IMR-90 (cell line): Measurements from ENCODE around the gene MTUS2. TPM values are rescaled to one million over a fixed set of nuclear protein-coding genes. Genes with fewer than 3 reads are reported as not detected.

Source experiments
- ATAC-seq: fragments of 200-7000 bp; cut with Tn5 transposase; 2 replicates; pipeline ENCODE4 v1.9.1; 2020; ENCODE audit warnings: low read depth, mild to moderate bottlenecking, moderate library complexity
- BruUV-seq: library from RNA; stranded (reverse); fragments of 400-500 nt; replicated peaks from 2 replicates; lab custom pipeline; 2021; lab: Mats Ljungman, UMichigan
- CTCF ChIA-PET: fragments of 300-600 bp; formaldehyde crosslinking; extraction: SDS; loops from one replicate; lab custom pipeline; 2021; ENCODE audit warnings: antibody characterized with exemption; lab: Yijun Ruan, JAX
- POLR2A ChIA-PET: fragments of 300-600 bp; sonication (Branson Sonifier 250); formaldehyde crosslinking; loops from one replicate; lab custom pipeline; 2022; ENCODE audit warnings: antibody characterized with exemption; ENCODE audit not compliant: unreplicated experiment; lab: Charles Lee
- DNase-seq: peaks from one replicate; pipeline ENCODE4 v3.0.0; 2013
- H2AFZ ChIP-seq: replicated peaks from 2 replicates; pipeline ENCODE3; 2013; ENCODE audit warnings: low read length, mild to moderate bottlenecking; ENCODE audit not compliant: poor library complexity
- H2AK5ac ChIP-seq: 2 replicates; pipeline ENCODE4 v1.6.1; 2013; ENCODE audit warnings: low read depth, low read length, inconsistent platforms
- H2AK9ac ChIP-seq: replicated peaks from 2 replicates; pipeline ENCODE3; 2013; ENCODE audit warnings: mild to moderate bottlenecking, low read depth, low read length, moderate library complexity; ENCODE audit not compliant: poor library complexity
- H2BK120ac ChIP-seq: 2 replicates; pipeline ENCODE4 v1.6.1; 2013; ENCODE audit warnings: low read depth, low read length, inconsistent platforms
- H2BK15ac ChIP-seq: 3 replicates; pipeline ENCODE4 v1.6.1; 2013; ENCODE audit warnings: low read depth, low read length, inconsistent platforms
- H2BK20ac ChIP-seq: 2 replicates; pipeline ENCODE4 v1.6.1; 2013; ENCODE audit warnings: low read depth, mild to moderate bottlenecking, inconsistent platforms, low read length, moderate library complexity
- H2BK5ac ChIP-seq: 2 replicates; pipeline ENCODE4 v1.6.1; 2013; ENCODE audit warnings: mild to moderate bottlenecking, low read depth, low read length, inconsistent platforms; ENCODE audit not compliant: poor library complexity, severe bottlenecking
- H3K14ac ChIP-seq: replicated peaks from 2 replicates; pipeline ENCODE4 v1.6.1; 2013; ENCODE audit warnings: low read depth, low read length, inconsistent platforms
- H3K18ac ChIP-seq: 2 replicates; pipeline ENCODE4 v1.6.1; 2013; ENCODE audit warnings: low read depth, low read length, control low read depth
- H3K23ac ChIP-seq: 2 replicates; pipeline ENCODE4 v1.6.1; 2013; ENCODE audit warnings: low read depth, low read length, inconsistent platforms
- H3K27ac ChIP-seq: 2 replicates; pipeline ENCODE4 v1.5.1; 2013; ENCODE audit warnings: mild to moderate bottlenecking, control low read depth, low read length; ENCODE audit not compliant: insufficient read depth
- H3K27me3 ChIP-seq: 2 replicates; pipeline ENCODE4 v1.6.1; 2013; ENCODE audit warnings: low read length; ENCODE audit not compliant: control insufficient read depth, insufficient read depth
- H3K36me3 ChIP-seq: 2 replicates; pipeline ENCODE4 v1.6.1; 2013; ENCODE audit warnings: low read length, mixed read lengths; ENCODE audit not compliant: control insufficient read depth, insufficient read depth
- H3K4ac ChIP-seq: 2 replicates; pipeline ENCODE4 v1.6.1; 2013; ENCODE audit warnings: low read depth, low read length, inconsistent platforms
- H3K4me1 ChIP-seq: 2 replicates; pipeline ENCODE4 v1.6.1; 2013; ENCODE audit warnings: low read length, mixed read lengths; ENCODE audit not compliant: control insufficient read depth, insufficient read depth
- H3K4me2 ChIP-seq: 2 replicates; pipeline ENCODE4 v1.6.1; 2013; ENCODE audit warnings: low read depth, mild to moderate bottlenecking, control low read depth, low read length, moderate library complexity
- H3K4me3 ChIP-seq: 2 replicates; pipeline ENCODE4 v1.5.1; 2013; ENCODE audit warnings: low read depth, mild to moderate bottlenecking, control low read depth, low read length, moderate library complexity; ENCODE audit not compliant: insufficient read depth
- H3K56ac ChIP-seq: 2 replicates; pipeline ENCODE4 v1.6.1; 2013; ENCODE audit warnings: low read length, inconsistent platforms; ENCODE audit not compliant: insufficient read depth; ENCODE audit errors: extremely low read depth
- H3K79me1 ChIP-seq, 2 experiments: 2 replicates each; pipeline ENCODE4 v1.6.1; 2013; ENCODE audit warnings: low read length in 2 of 2, inconsistent platforms in 1 of 2, low read depth in 1 of 2
- H3K9ac ChIP-seq: 2 replicates; pipeline ENCODE4 v1.6.1; 2013; ENCODE audit warnings: low read depth, low read length, control low read depth
- H3K9me1 ChIP-seq: 2 replicates; pipeline ENCODE4 v1.6.1; 2013; ENCODE audit warnings: low read length, inconsistent platforms; ENCODE audit not compliant: insufficient read depth
- H3K9me3 ChIP-seq: 2 replicates; pipeline ENCODE4 v1.6.1; 2013; ENCODE audit warnings: low read length; ENCODE audit not compliant: control insufficient read depth, insufficient read depth
- H4K20me1 ChIP-seq: 2 replicates; pipeline ENCODE4 v1.6.1; 2013; ENCODE audit warnings: low read length, inconsistent platforms; ENCODE audit not compliant: insufficient read depth
- H4K5ac ChIP-seq: 2 replicates; pipeline ENCODE4 v1.6.1; 2013; ENCODE audit warnings: mild to moderate bottlenecking, low read depth, low read length, control low read depth
- H4K8ac ChIP-seq, 2 experiments: 2 replicates each; pipeline ENCODE4 v1.6.1; 2013; ENCODE audit warnings: low read depth in 2 of 2, low read length in 2 of 2, control low read depth in 1 of 2, inconsistent platforms in 1 of 2
- H4K91ac ChIP-seq: 2 replicates; pipeline ENCODE4 v1.6.1; 2013; ENCODE audit warnings: low read depth, low read length, inconsistent platforms; ENCODE audit not compliant: insufficient read depth
- FOS ChIP-seq: fragments of 150-350 bp; IDR thresholded peaks from 2 replicates; pipeline ENCODE4 v1.6.1; 2016; ENCODE audit warnings: low read depth, low read length
- MXI1 ChIP-seq: IDR thresholded peaks from 2 replicates; pipeline ENCODE4 v1.6.1; 2012; ENCODE audit warnings: low read depth, mild to moderate bottlenecking, low read length, moderate library complexity, borderline replicate concordance
- NFE2L2 ChIP-seq: fragments of 150-350 bp; IDR thresholded peaks from 2 replicates; pipeline ENCODE4 v1.6.1; 2016; ENCODE audit warnings: low read depth, mild to moderate bottlenecking, low read length
- POLR2A ChIP-seq: IDR thresholded peaks from 2 replicates; pipeline ENCODE4 v1.6.1; 2012; ENCODE audit warnings: mild to moderate bottlenecking, low read depth, low read length
- RFX5 ChIP-seq: IDR thresholded peaks from 2 replicates; pipeline ENCODE4 v1.8.0; 2012; ENCODE audit warnings: low read depth, mild to moderate bottlenecking, low read length, moderate library complexity
- SMC3 ChIP-seq: fragments of 150-350 bp; IDR thresholded peaks from 2 replicates; pipeline ENCODE4 v1.6.1; 2016; ENCODE audit warnings: low read depth, mild to moderate bottlenecking, antibody characterized with exemption, low read length, moderate library complexity
- WGBS, 2 experiments: methylation state at CpG; one replicate each; pipeline versions ENCODE4 v1.1.5 to v1.1.7; 2013; ENCODE audit warnings: missing lambda C conversion rate in 2 of 2; ENCODE audit not compliant: insufficient read length in 1 of 2; ENCODE audit errors: extremely low coverage in 2 of 2; 5-methylcytosine and 5-hydroxymethylcytosine counted together
- dilution Hi-C: fragments of 300-500 bp; cut with HindIII; formaldehyde crosslinking; loops from one replicate; pipeline ENCODE4 v1.14.3; 2018; ENCODE audit warnings: low sequenced_read_pairs; ENCODE audit not compliant: unreplicated experiment
- in situ Hi-C: fragments of 300-500 bp; cut with MboI; formaldehyde crosslinking; loops from 3 replicates; pipeline ENCODE4 v1.14.3; 2019; ENCODE audit warnings: low sequenced_read_pairs, inconsistent platforms, mixed read lengths
- intact Hi-C: fragments of 100-400 bp; cut with micrococcal nuclease; formaldehyde crosslinking; loops from 2 replicates; pipeline ENCODE4 v1.10.0; 2022
- polyA plus RNA-seq, 3 experiments: library from polyadenylated mRNA; depleted of rRNA; stranded (reverse); fragments of >200 nt; gene quantifications; 2 replicates each; pipeline ENCODE4 v1.2.3, GENCODE V29; 2012; ENCODE audit warnings: low replicate concordance in 1 of 3
- total RNA-seq: library from RNA; depleted of rRNA; stranded (reverse); fragments of >200 nt; gene quantifications from 2 replicates; pipeline ENCODE4 v1.2.3, GENCODE V29; 2012
- TF ChIP-seq, protein P1 (sequence below): fragments of 150-350 bp; IDR thresholded peaks from 2 replicates; pipeline ENCODE4 v1.6.1; 2016; ENCODE audit warnings: low read depth, mild to moderate bottlenecking, low read length, moderate library complexity, borderline replicate concordance

MTUS2 gene
- total and polyA plus RNA-seq, 2 of the 4 experiments (the other 2 are of a cell fraction): under 0.01 to 0.02 TPM

DNA sequence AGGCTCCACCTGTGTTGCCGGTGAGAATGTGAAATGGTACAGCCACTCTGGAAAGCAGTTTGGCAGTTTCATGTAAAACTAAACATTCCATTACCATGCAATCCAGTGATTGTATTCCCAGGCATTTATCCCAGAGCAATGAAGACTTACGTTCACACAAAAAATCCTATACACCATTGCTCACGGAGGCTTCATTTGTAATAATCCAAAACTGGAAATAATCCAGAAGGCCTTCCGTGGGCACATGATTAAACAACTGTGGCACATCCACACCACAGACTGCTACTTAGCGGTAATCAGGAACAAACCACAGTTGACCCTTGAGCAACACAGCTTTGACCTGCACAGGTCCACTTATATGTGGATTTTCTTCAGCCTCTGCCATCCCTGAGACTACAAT lies 339.7 kb downstream of the MTUS2 start:
- H3K9me3 ChIP-seq: peaks cover 16% of the 10 kb centered on the region
- no peaks in the 10 kb centered on the region for H3K27me3 ChIP-seq
- DNase-seq (no peak), ATAC-seq (no peak)
- WGBS, 2 experiments: 17% methylated on average over 1 of the region's 5 CpGs; no CpG with 5 or more reads in 1 of the 2 experiments
- H2BK15ac ChIP-seq: no peak overlapping the region
- H3K9me1 ChIP-seq: no peaks in the 10 kb centered on the region
- no peaks in the 10 kb centered on the region for H3K4me1 ChIP-seq
- ChIA-PET POLR2A (no interaction called here), CTCF (no interaction called here)
- H2BK120ac ChIP-seq: no peak overlapping the region
- in situ Hi-C loops: no loop called here
- H3K23ac ChIP-seq: no peak overlapping the region
- no peak overlapping the region for H3K9ac ChIP-seq
- no peak overlapping the region for H3K4me2 ChIP-seq
- TF ChIP-seq RFX5 (no peak), NFE2L2 (no peak), POLR2A (no peak), SMC3 (no peak), MXI1 (no peak), FOS (no peak)
- TF ChIP-seq, protein P1, sequence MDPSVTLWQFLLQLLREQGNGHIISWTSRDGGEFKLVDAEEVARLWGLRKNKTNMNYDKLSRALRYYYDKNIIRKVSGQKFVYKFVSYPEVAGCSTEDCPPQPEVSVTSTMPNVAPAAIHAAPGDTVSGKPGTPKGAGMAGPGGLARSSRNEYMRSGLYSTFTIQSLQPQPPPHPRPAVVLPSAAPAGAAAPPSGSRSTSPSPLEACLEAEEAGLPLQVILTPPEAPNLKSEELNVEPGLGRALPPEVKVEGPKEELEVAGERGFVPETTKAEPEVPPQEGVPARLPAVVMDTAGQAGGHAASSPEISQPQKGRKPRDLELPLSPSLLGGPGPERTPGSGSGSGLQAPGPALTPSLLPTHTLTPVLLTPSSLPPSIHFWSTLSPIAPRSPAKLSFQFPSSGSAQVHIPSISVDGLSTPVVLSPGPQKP: no peak
- no peaks in the 10 kb centered on the region for H3K36me3 ChIP-seq
- no peak overlapping the region for H4K8ac ChIP-seq
- no TSS peak for BruUV-seq
- H2AK9ac ChIP-seq: no peak overlapping the region
- H2AK5ac ChIP-seq: no peak overlapping the region
- no peak overlapping the region for H3K18ac ChIP-seq
- H4K5ac ChIP-seq: no peak overlapping the region
- no peak overlapping the region for H3K27ac ChIP-seq
- no peak overlapping the region for H2BK5ac ChIP-seq
- H3K56ac ChIP-seq: no peak overlapping the region
- H3K4ac ChIP-seq: no peak overlapping the region
- intact Hi-C loops: no loop called here
- no peaks in the 10 kb centered on the region for H4K20me1 ChIP-seq
- H3K14ac ChIP-seq: no peak overlapping the region
- no peak overlapping the region for H2AFZ ChIP-seq
- H3K79me1 ChIP-seq: no peaks in the 10 kb centered on the region
- dilution Hi-C loops: no loop called here
- H3K4me3 ChIP-seq: no peak overlapping the region
- no peak overlapping the region for H4K91ac ChIP-seq
- no peak overlapping the region for H2BK20ac ChIP-seq
